NCI-H2107 treated with DMSO at 0.1 percent for 48 hours (cell line): Measurements from ENCODE around the gene KLF5.
"Not testable (repeated sequence)": the region's sequence is repeated elsewhere in the genome, so short reads cannot be mapped to it uniquely, and the experiment has no call there.

Experiments
- DNase-seq: peaks from one replicate; lab custom pipeline; 2025; ENCODE audit not compliant: unreplicated experiment; lab: John Stamatoyannopoulos, UW

KLF5 gene

GRCh38 chr13:73082895-73083294 is 24.1 kb downstream of the KLF5 start:
- no peak for DNase-seq

GRCh38 chr13:73088332-73088935 is 29.6 kb downstream of the KLF5 start:
- DNase-seq, result no peak

GRCh38 chr13:73089213-73089612 is 30.4 kb downstream of the KLF5 start:
- no peak for DNase-seq

GRCh38 chr13:73090116-73090822 is 31.5 kb downstream of the KLF5 start:
- DNase-seq, result peak; percentile 3

- DNase-seq, result no peak
Measured at GRCh38 chr13:73090823-73091187, 32.0 kb downstream of the KLF5 start.

GRCh38 chr13:73092829-73093228 is 34.0 kb downstream of the KLF5 start:
- DNase-seq, result no peak

- DNase-seq, result no peak
Measured at GRCh38 chr13:73096173-73096572, 37.4 kb downstream of the KLF5 start.

GRCh38 chr13:73096638-73097037 is 37.8 kb downstream of the KLF5 start:
- DNase-seq, result no peak

- DNase-seq, result not testable (repeated sequence)
Measured at GRCh38 chr13:73100781-73101180, 42.0 kb downstream of the KLF5 start.

- no peak for DNase-seq
Measured at GRCh38 chr13:73101351-73102007, 42.7 kb downstream of the KLF5 start.

- no peak for DNase-seq
Measured at GRCh38 chr13:73103238-73103637, 44.4 kb downstream of the KLF5 start.

GRCh38 chr13:73106513-73107178 is 47.8 kb downstream of the KLF5 start:
- no peak for DNase-seq

GRCh38 chr13:73107481-73107880 is 48.7 kb downstream of the KLF5 start:
- DNase-seq, result no peak

- no peak for DNase-seq
Measured at GRCh38 chr13:73107970-73108369, 49.2 kb downstream of the KLF5 start.

- no peak for DNase-seq
Measured at GRCh38 chr13:73109288-73109899, 50.6 kb downstream of the KLF5 start.

- DNase-seq, result no peak
Measured at GRCh38 chr13:73109969-73110368, 51.2 kb downstream of the KLF5 start.

GRCh38 chr13:73110814-73111213 is 52.0 kb downstream of the KLF5 start:
- DNase-seq, result no peak

GRCh38 chr13:73111331-73111730 is 52.5 kb downstream of the KLF5 start:
- no peak for DNase-seq

GRCh38 chr13:73119612-73120011 is 60.8 kb downstream of the KLF5 start:
- no peak for DNase-seq
